Superior temporal gyrus (tissue), 1 donor: ENCODE results near the gene SLC5A10.
"Not testable (repeated sequence)": the region's sequence is repeated elsewhere in the genome, so short reads cannot be mapped to it uniquely, and the experiment has no call there.

Source experiments
- DNase-seq: peaks from one replicate; pipeline ENCODE4 v3.0.0-alpha.2; 2016; ENCODE audit errors: extremely low spot score

The SLC5A10 gene

DNA sequence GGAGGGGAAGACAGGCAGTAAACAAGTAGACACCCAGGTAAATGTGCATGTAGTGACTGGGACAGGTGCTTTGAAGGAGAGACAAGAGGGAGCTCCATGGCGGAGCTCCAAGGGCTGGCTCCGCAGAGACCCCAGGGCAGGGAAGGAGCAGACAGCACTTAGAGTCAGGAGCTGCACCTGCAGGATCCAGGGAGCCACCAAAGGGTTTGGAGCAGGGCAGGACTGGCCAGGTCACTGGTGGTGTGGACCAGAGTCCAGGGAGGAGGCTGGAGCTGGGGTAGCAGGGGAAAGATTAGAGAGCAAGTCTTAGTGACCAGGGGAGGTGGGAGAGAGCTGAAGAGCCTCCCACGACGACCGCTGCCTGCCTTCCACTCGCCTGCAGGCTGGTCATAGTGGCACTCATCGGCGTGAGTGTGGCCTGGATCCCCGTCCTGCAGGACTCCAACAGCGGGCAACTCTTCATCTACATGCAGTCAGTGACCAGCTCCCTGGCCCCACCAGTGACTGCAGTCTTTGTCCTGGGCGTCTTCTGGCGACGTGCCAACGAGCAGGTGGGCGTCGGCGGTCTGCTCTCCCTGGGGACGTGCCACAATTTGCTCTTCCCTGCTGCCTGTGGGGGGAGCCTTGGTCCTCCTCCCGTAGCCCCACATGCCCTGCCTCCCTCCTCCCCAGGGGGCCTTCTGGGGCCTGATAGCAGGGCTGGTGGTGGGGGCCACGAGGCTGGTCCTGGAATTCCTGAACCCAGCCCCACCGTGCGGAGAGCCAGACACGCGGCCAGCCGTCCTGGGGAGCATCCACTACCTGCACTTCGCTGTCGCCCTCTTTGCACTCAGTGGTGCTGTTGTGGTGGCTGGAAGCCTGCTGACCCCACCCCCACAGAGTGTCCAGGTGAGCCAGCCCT is 67.3 kb downstream of the SLC5A10 start:
- DNase-seq: no peak

DNA sequence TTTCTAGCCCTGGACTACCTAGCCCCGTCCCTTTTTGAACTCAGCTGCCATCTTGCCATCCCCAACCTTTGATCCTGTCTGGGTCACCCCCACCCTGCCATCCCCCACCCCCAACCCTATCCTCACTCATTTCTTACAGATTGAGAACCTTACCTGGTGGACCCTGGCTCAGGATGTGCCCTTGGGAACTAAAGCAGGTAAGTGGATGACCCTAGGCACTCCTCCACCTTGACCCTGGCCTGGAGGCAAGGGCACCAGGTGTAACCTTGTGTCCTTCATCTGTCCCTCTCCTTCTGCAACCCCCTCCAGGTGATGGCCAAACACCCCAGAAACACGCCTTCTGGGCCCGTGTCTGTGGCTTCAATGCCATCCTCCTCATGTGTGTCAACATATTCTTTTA is 68.1 kb downstream of the SLC5A10 start:
- DNase-seq: no peak

DNA sequence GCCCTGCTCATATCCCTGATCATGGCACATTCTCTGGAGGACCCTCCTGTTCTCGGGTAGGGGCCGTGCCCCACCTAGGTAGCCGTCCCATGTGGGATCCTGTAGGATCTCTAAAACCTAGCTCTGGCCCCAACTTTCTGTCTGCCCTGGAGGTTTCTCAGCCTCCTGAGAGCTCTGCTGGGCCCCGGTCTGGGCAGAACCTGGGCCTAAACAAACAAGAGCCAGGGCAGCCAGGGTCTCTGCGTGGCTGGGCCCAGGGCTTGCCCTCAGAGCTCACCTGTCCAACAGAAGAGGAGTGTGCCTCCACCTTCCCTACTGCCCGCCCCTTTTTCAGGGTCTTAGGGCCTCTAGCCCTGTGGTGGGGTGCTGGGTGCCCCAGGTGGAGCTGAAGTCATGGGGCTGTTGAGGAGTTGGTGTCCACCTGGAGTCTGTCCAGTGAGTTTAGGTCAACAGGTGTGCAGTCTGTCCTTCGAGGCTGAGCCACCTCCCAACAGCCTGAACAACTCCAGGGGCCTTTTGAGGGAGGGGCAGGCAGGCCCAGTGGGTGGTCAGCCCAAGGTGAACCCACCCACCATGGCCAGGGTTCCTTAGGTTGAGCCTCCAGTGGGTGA is 69.2 kb downstream of the SLC5A10 start:
- not testable (repeated sequence) for DNase-seq

DNA sequence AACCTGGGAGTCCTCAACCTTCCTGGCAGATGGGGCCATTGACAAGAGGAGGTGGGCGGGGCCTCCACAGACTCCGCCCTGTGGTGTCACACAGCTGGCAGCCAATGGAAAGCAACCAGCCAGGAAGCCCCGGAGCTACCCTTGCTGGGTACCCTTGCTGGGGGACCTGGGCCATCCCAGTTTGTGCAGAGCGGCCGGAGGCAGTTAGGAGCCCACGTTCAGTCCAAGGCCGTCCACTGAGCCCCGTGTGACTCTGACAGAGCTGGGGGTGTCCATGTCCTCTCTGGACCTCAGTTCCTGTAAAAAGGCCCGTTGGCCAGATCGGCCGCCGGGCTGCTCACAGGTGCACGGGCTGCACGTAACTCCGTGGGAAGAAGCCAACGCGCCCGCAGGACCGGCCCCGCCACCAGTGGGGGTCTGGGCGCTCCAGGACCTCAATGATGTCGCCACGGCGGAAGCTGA is 69.7 kb downstream of the SLC5A10 start:
- no peak for DNase-seq

DNA sequence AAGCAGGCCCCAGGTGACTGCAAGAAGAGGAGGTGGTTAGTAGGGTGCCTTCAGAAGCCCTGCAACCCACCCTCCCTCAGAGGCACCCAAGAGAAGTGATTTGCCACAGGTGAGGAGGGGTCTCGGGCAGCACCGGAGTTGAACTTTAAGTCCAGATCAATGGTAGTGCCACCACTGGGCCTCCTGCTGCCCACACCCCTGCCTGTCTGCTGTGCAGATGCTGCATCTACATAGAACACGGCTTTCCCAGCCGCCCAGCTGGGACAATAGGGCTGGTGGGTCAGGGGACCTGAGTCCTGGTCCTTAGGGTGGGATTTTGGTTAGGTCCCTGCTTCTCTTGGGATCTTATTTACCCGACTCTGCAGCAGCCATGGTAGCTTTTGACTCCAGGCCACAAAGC is 70.2 kb downstream of the SLC5A10 start:
- DNase-seq: no peak

DNA sequence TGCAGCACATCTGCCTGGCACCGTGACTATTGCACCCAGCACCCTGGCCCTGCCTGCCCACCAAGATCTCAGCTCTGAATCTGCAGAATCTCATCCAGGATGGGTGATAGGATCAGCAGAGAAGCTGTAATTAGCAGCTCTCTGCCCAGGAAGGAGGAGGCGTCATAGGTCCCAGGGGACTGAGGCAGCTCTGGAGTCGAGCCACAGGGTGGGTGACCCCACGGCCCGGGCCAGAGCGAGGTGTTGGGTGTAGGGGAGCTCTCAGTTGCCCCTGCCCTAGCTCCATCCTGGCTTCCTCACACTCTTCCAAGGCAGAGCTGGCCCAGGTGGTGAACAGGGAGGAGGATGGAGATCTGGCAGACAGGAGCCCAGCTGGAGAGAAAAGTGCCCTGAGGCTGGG is 70.8 kb downstream of the SLC5A10 start:
- DNase-seq: no peak

DNA sequence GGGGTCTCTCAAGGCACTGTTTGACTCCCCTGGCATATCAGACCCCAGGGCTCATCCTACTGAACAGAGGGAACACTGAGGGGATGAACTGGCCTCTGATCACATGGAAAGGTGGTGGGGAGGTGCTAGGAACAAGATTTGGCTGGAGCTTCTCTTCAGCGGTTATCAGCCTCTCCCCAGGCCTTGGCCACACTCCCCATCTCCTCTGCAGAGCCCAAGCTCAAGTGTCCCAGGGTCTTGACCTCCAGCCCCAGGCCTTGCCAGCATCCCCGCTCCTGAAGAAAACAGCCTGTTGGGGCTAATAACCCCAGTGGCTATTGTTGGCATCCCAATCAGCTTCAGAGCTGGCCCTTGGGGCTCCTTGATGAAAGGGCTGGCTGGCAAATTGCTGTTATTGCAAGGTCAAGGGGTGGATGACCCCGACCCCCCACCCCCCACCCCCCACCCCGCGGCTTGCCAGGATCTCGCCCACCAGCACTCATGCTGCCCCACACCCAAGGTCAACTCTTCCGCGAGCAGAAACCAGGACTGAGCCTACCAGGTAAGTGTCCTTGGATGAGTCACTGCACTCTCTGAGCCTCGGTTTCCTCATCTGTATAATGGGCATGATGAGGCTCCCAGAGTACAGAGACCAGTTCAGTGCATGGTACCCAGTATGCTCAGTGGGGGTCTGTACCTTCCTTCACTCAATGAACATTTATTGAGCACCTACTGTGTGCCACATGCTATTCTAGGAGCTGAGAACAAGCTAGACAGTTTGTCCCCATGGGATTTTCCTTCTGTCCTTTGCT is 71.4 kb downstream of the SLC5A10 start:
- DNase-seq: no peak

DNA sequence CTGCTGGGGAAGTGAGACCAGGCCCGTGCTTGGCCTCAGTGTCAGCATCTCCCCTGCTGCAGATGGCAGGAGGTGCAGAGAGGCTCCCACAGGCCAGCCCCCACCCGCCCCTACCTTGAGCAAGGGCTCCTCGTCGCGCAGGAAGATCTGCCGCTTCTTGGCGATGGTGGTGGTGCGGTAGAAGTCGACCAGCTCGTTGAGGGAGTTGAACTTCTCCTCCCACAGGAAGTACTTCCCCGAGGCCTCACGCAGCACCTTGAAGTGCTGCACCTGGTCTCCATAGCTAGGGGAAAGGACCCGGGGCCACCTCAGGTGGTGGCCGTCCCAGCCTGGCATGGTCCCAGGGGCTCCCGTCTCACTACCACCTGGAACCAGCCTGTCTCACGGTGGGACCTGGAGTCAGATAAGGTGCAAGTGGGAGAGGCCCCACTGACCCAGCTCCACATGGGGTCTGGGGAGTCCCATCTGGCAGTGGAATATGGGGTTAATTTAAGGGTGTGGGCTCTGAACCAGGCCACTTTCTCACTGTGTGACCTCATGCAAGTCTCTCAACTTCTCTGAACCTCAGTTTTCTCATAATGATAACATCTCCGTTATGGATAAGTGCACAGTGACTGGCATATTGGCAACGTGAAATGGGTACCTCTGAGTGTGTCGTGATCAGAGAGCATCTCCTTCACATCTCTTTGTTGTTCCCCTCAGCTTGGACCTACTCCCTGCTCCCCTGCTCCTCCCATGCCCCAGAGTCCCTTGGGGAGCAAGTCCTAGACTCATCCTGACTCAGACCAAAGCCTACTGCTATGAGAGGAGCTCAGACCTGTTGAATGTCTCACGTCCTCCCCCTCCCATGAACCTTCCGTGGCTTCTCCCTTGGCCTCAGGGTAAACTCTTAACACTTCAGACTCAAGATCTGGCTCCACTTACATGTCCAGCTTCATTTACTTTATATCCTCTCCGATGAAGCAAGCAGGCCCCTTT is 72.4 kb downstream of the SLC5A10 start:
- no peak for DNase-seq

DNA sequence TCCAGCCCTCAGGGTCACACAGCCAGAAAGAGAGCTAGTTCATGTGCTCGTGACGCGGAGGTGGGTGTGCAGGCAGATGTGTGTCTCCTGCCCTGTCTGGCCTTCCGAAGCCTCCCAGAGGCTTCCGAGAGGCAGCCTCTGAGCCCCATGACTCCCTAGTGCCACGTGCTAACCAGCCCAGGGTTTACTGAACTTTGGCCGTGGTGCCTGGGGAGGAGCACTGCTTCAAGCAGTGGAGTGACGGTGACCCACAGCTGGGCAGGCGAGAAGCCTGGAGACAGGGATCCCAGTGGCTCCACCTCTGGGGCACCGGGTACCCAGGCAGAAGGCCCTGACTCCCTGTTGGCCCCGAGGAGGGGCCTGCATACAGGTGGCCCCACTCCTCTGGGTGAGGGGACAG is 76.7 kb downstream of the SLC5A10 start:
- not testable (repeated sequence) for DNase-seq

DNA sequence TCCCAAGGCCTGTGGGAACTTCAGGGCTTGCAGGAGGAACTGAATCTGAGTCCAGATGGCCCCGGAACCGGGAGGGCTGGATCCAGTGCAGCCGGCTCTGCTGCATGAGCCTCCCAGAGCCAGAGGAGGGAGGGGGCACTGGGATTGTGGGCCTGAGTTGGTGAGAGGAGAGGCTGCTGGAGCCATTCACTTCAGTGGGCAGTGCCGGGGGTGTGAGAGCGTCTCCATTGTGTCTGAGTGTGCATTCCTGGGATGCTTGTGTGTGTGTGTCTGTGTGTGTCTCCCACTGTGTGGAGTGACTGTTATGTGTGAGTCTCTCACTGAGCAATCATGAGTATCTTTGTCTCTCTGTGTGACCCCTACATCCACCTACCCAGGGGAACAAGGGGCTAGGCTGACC is 77.8 kb downstream of the SLC5A10 start:
- not testable (repeated sequence) for DNase-seq

DNA sequence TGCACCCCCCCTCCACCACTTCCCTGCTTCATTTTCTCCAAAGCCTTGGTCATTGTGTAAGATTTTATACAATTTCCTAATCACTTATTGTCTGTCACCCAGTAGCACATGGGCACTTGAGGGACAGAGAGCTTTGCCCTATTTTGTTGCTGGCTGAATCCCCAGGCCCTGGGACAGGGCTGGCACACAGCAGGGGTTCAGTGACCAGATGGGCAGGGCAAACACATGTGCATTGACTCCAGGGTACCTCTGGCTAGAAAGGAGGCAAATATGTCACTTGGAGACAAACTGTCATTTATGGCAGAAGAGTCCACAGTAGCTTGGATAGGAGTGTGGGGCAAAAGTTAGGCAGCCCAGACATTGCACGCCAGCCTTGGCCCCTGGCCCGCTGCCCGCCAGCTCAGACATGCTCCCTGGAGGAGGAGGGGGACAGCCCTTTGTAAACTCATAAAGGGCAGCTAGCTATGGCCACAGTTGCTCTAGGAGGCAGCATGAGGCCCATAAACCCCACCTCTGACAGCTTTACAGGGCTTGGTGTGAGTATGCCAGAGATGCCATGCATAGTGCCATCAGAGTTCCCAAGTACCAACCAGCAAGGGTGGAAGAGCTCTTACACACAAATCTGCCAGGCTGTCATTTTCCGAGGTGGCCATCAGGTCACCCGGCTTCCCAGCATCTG is 78.9 kb downstream of the SLC5A10 start:
- not testable (repeated sequence) for DNase-seq

DNA sequence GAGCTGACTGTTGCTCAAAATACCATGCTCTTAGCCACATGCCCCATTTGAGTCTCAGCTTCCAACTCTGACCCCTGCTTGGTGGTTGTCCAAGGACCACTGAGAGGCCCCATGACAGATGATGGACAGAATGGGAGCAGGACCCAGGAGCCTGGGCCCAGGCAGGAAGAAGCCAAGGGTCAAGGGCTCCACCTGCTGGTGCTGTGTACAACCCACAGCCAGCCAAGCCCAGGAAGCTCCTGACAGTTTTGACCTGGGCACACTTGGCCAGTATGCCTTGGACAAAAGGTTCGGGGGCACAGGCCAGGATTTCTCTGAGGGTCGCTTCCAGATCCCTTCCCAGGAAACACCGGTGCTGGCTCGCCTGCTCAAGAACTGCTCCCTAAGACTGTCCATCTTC is 79.8 kb downstream of the SLC5A10 start:
- not testable (repeated sequence) for DNase-seq

DNA sequence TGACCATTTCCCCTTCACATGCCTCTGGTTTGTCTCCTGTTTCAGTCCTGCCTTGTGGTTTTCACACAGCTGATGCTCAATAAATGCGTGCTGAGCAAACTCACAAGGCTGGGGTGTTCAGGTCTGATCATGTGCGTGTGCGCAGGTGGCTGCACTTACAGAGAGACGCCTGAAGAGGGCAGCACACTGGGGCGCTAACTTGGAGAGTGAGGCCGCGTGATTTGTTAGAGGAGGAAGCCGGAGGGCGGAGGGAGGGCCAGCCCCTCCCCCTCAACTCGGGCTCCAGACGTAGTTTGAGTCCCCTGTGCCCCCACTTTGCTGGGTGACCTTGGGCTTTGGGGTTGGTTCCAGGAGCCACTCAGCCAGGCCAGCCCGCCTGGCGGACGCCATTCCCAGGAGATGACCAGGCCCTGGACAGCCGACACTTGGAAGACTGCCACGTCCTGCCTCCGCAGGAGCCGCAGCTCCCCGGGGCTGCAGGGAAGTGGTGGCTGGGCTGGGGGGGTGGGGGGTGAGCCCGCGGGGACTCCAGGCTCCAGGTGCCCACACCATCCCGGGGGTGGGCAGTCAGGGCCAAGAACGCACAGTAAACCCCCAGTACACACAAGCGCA is 80.5 kb downstream of the SLC5A10 start:
- not testable (repeated sequence) for DNase-seq

DNA sequence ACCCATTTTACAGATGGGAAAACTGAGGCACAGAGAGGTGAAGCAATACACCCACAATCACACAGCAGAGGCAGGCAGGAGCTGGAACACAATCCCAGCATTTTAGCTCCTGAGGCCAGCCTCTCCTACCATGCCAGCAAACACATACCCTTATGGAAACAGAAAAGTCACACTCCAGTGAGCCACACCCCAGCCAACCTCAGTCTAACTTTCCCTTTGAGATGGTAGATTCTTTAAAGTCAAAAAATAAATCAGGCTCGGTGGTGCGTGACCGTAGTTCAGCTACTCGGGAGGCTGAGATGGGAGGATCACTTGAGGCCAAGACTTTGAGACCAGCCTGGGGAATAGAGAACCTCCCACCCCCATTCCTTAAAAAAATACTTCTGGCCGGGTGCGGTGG is 84.2 kb downstream of the SLC5A10 start:
- DNase-seq: not testable (repeated sequence)

DNA sequence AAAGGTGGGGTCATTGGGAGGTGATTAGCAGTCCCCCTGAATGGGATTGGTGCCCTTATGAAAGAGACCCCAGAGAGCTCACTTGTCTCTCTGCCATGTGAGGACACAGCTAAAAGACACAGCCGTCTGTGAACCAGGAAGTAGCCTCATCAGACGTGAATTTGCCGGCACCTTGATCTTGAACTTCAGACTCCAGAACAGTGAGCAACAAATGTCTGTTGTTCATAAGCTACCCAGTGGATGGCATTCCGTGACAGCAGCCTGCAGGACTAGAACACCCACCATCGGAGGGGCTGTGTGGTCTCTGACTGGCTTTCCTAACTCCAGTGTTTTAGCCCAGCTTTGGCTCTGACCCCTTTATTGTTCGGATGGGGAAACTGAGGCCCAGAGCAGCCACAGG is 85.6 kb downstream of the SLC5A10 start:
- not testable (repeated sequence) for DNase-seq

DNA sequence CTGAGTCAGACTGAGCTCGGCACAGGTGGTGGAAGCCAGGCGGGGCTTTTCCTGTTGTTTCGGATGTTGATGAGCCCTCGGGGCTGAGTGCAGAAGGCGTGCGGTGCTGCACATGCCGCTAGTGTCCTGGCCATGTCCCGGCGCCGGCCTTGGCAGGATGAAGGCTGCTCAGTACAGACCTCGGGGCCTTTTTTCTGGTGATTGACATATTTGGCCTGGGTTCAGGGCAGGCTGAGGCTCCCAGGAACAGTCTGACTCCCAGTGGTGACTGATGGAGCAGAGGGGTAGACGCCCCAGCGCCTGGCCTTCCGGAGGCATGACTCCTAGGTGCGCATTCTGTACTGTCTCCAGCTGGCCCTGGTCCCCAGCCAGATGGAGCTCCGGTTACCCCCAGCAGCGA is 86.0 kb downstream of the SLC5A10 start:
- DNase-seq: not testable (repeated sequence)

DNA sequence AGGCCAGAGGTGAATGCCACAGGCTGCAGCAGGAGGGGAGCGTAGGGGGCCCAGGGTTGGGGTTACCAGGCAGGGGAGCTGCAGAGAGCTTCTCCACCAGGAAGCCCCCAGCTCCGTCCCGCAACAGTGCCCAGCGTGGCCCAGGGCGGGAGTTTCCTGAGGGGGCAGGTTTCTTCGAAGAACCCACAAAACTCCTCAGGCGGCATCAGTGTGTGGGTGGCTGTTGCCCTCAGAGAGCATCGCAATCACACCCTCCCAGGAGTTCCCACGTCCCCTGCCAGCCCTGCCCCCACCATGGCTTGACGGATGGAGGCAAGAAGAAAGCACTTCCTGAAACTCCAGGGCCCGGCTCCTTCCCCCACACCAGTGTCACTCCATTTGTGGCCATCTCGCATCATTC is 86.8 kb downstream of the SLC5A10 start:
- DNase-seq: not testable (repeated sequence)

DNA sequence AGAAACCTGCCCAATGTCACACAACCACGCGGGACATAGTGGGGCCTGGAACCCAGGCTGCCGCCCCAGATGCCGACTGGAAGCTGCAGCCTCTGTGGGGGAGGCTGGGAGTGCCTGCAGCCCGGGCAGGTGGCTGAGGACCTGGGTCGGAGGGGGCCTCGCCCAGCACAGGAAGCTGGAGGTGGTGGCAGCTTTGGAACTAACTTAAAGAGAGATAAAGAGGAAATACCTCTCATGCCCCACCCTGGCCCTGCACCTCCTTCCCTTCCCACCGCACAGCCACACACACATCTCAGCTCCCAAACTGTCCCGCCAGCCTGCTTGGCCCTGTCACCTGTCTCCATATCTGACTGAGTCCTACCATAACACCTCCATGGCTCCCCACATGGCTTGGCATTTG is 88.4 kb downstream of the SLC5A10 start:
- not testable (repeated sequence) for DNase-seq

DNA sequence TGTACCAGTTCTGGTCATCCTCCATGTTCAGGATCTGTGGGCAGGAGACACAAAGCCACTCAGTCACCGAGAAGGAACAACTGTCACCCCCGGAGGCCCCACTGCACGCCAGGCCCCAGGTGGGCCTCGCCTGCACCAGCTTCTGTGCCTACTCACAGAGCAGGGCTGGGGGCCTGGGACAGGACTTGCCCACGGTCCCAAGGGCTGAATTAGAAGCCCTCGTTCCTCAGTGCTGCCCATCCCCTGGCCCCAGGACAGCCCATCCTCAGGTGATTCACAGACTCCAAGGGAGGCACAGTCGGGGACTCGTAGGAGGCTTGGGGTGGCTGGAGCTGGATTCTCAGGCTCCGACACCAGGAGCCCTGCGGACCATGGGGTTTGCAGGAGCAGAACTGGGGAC is 89.9 kb downstream of the SLC5A10 start:
- not testable (repeated sequence) for DNase-seq

DNA sequence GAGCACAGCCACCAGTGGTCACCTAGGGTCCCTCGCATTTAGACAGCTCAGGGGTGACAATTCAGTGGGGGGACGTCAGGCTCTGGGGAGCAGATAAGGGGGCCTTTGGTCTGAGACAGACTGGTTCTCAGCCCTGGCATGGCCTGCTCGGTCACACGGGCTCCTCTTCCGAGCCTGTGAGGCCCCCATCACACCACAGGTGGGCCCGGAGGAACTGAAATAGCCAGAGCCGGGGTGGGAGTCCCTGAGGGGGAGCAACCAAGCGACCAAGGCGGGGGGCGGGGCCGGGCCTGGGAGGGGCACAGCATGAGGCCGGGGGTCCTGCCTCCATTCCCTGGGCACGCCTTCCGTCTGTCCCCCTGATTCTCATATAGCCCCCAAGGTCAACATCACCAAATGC is 90.4 kb downstream of the SLC5A10 start:
- not testable (repeated sequence) for DNase-seq
